ENCODE data around the gene AUTS2.
A peak's percentile ranks its signal among the peaks of the same experiment; 100 is the strongest.

Gene AUTS2

DNA sequence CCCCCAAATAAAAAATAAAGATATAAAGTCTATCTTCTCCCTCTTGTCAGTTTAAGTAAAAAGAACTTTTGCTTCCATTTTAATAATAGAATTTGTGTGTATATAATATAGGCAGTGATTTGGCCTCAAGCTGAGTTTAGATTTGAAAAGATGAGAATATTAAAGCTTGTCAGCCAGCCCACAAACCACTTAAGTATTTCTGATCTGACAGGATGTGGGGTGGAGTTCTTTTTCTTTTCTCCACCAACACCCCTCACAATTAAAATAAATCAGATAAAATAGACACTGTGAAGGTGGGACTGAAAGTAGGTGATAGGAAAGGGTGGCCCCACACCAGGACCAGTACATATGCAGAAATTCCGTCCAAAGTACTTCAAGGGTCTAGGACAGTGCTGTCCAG is 714.1 kb downstream of the AUTS2 start:
- TF ChIP-seq, protein P1, sequence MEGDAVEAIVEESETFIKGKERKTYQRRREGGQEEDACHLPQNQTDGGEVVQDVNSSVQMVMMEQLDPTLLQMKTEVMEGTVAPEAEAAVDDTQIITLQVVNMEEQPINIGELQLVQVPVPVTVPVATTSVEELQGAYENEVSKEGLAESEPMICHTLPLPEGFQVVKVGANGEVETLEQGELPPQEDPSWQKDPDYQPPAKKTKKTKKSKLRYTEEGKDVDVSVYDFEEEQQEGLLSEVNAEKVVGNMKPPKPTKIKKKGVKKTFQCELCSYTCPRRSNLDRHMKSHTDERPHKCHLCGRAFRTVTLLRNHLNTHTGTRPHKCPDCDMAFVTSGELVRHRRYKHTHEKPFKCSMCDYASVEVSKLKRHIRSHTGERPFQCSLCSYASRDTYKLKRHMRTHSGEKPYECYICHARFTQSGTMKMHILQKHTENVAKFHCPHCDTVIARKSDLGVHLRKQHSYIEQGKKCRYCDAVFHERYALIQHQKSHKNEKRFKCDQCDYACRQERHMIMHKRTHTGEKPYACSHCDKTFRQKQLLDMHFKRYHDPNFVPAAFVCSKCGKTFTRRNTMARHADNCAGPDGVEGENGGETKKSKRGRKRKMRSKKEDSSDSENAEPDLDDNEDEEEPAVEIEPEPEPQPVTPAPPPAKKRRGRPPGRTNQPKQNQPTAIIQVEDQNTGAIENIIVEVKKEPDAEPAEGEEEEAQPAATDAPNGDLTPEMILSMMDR (conservative IDR thresholded peaks at IDR 0.05; ENCODE audit: low read depth, low read length) = no peak
- H3K4me3 ChIP-seq (ENCODE audit: low read length) = no peak overlapping the region
- no peak for DNase-seq (ENCODE audit: low read depth)

- DNase-seq (ENCODE audit: low read depth) = no peak
- H3K4me3 ChIP-seq (ENCODE audit: low read length) = no peak overlapping the region
- TF ChIP-seq, protein P1 (conservative IDR thresholded peaks at IDR 0.05; ENCODE audit: low read depth, low read length) = no peak
Observed at GRCh38 chr7:70313271-70313670, 715.0 kb downstream of the AUTS2 start.

GRCh38 chr7:70313687-70314086 is 715.4 kb downstream of the AUTS2 start:
- TF ChIP-seq, protein P1 (conservative IDR thresholded peaks at IDR 0.05; ENCODE audit: low read depth, low read length) = no peak
- DNase-seq (ENCODE audit: low read depth) = no peak
- H3K4me3 ChIP-seq (ENCODE audit: low read length) = no peak overlapping the region

- H3K4me3 ChIP-seq (ENCODE audit: low read length) = no peak overlapping the region
- no peak for DNase-seq (ENCODE audit: low read depth)
- TF ChIP-seq, protein P1 (conservative IDR thresholded peaks at IDR 0.05; ENCODE audit: low read depth, low read length) = no peak
Observed at GRCh38 chr7:70314221-70314620, 715.9 kb downstream of the AUTS2 start.

DNA sequence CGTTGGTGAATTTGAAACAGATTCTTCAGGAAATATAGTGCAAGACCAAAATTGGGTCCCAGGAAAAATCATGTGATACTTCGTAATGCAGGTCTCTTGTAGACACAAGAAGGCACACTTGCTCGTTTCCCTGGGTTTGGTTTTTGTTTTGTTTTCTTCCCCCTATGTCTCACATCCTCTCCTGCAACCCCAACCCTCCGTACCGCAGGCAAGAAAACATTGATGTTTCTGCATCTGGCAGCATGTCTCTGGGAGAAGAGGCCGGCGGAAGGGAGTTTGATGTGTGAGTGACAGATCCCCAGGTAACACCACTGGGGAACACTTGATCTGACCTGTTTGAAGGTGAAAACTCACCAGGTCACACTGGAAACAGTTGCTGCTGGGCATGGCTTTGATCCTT is 718.5 kb downstream of the AUTS2 start:
- H3K4me3 ChIP-seq (ENCODE audit: low read length) = no peak overlapping the region
- TF ChIP-seq, protein P1 (conservative IDR thresholded peaks at IDR 0.05; ENCODE audit: low read depth, low read length) = no peak
- DNase-seq (ENCODE audit: low read depth) = no peak

DNA sequence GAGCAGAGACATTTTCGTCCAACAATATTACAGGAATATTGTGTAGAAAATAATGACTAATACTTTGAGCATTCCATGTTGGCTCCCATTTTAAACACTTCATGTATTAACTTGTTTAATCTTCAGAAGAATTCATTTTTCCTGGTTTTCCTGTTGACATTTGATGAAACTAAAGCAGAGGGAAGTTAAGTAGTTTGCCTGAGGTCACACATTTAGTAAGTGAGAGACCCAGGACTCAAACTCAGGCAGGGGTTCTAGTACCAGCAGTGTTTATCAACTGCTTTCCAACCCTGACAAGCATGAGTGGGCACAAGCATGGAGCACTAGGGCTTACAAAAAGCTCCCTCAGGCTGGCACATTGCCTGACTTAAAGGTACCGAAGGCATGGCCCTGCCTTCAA is 719.1 kb downstream of the AUTS2 start:
- peak; percentile 78 for DNase-seq (ENCODE audit: low read depth)
- H3K4me3 ChIP-seq (ENCODE audit: low read length) = no peak overlapping the region
- TF ChIP-seq, protein P1 (conservative IDR thresholded peaks at IDR 0.05; ENCODE audit: low read depth, low read length) = no peak

- TF ChIP-seq, protein P1 (conservative IDR thresholded peaks at IDR 0.05; ENCODE audit: low read depth, low read length) = no peak
- DNase-seq (ENCODE audit: low read depth) = no peak
- no peak overlapping the region for H3K4me3 ChIP-seq (ENCODE audit: low read length)
Observed at GRCh38 chr7:70318511-70318910, 720.2 kb downstream of the AUTS2 start.
